Measurements from ENCODE around the gene ZNF831. TPM values are rescaled to one million over a fixed set of nuclear protein-coding genes. Genes with fewer than 3 reads are reported as not detected.

ZNF831 gene
- total RNA-seq, 2 experiments from 2014 or later = 10.9 to 11.9 TPM

DNA sequence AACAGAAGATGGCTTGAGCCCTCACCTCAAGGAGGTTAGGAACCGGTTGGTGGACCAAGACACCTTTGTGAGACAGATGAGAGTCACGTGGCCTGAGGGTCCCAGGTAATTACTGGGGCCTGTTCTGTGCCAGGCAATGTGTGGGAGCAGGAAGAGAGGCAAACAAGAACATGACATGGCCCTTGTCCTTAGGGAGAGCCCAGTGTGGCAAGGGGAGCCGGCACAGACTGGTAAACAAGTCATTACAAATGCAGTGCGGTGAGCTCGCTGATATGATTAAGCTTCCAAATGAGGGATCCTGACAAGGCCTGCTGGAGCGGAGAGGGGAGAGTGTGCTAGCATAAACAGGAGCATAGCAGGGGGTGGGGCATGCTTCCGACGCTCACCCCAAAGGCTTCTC, 55.6 kb downstream of the ZNF831 start:
- POLR2A ChIA-PET = no interaction called here
- Mint-ChIP-seq H3K27ac (no peak overlapping the region), H3K36me3 (ENCODE audit: low read depth) (peaks cover 2% of the 10 kb centered on the region), H3K4me1 (ENCODE audit: low read depth) (peaks cover 31% of the 10 kb centered on the region), H3K9me3 (no peaks in the 10 kb centered on the region), H3K27me3 (no peaks in the 10 kb centered on the region), H3K4me3 (no peak overlapping the region)
- no peak for DNase-seq
- TF ChIP-seq, protein P1, sequence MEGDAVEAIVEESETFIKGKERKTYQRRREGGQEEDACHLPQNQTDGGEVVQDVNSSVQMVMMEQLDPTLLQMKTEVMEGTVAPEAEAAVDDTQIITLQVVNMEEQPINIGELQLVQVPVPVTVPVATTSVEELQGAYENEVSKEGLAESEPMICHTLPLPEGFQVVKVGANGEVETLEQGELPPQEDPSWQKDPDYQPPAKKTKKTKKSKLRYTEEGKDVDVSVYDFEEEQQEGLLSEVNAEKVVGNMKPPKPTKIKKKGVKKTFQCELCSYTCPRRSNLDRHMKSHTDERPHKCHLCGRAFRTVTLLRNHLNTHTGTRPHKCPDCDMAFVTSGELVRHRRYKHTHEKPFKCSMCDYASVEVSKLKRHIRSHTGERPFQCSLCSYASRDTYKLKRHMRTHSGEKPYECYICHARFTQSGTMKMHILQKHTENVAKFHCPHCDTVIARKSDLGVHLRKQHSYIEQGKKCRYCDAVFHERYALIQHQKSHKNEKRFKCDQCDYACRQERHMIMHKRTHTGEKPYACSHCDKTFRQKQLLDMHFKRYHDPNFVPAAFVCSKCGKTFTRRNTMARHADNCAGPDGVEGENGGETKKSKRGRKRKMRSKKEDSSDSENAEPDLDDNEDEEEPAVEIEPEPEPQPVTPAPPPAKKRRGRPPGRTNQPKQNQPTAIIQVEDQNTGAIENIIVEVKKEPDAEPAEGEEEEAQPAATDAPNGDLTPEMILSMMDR (IDR thresholded peaks at IDR 0.05) = no peak
- ATAC-seq = no peak
- intact Hi-C loops (cut with micrococcal nuclease) = no loop called here
- CTCF ChIA-PET = interaction anchor here (2.0 kb wide), 1 partner anchor 10 kb away, joined by 7 read pairs; no protein-coding TSS in a partner anchor

DNA sequence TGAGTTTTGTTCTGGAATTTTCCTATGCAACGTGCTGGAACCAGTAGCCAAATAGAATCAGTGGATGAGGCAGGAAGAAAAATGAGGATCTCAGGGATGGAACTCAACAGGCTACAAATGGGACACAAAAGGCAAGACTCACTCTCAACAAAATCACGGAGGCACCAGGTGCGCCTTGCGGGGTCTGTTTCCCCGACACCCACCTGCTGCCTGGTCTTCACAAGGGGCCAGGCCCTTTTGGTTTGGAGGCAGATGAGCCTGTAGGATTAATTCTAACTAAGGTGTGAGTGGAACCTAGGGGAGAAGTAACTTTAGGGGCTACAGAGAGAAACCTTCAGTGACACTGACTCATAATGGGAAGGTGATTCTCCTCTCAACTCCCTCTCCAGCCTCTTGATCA, 56.5 kb downstream of the ZNF831 start:
- intact Hi-C loops (cut with micrococcal nuclease) = loop anchor here (5.0 to 10.0 kb wide), 3 partner anchors 133 to 345 kb away; no protein-coding TSS in a partner anchor
- peaks cover 2% of the 10 kb centered on the region for H3K36me3 Mint-ChIP-seq (ENCODE audit: low read depth)
- no peak for ATAC-seq
- no peak overlapping the region for H3K27ac Mint-ChIP-seq
- H3K27me3 Mint-ChIP-seq = no peaks in the 10 kb centered on the region
- H3K4me3 Mint-ChIP-seq = no peak overlapping the region
- DNase-seq = no peak
- no peaks in the 10 kb centered on the region for H3K9me3 Mint-ChIP-seq
- CTCF ChIA-PET = interaction anchor here (4.1 to 5.5 kb wide), 3 partner anchors 12 to 185 kb away, joined by 22 to 47 read pairs (median 34); no protein-coding TSS in a partner anchor
- TF ChIP-seq, protein P1 (IDR thresholded peaks at IDR 0.05) = no peak
- POLR2A ChIA-PET = no interaction called here
- H3K4me1 Mint-ChIP-seq (ENCODE audit: low read depth) = peaks cover 31% of the 10 kb centered on the region

DNA sequence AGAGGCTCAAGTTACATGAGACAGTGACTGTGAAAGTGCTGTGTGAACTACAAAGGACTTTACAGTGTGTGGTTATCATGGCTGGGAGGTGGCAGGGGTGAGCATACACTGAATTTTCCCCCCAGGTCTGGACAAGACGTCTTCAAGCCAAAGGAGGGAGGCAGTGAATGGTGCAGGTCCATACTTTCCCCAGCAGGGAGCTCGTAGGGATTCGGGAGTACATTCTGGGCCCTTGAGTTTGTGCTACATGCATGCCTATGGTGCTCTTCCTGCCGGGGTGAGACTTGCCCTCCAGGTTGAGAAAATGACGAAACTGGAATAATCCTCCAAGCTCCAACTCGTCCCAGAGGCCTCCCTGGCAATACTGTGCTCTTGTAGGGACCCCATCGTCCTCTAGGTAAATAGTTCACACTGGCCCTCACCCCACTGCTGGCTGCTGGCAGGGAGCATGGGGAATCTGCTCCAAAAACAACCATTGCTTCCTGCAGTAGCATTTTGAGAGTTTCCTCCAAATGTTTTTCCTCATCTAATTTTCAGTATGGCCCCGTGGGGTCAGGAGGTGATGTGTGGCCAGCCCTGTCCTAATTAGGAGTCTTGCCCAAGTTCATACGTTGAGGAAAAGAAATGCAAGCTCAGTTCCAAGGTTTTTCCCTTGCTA, 57.6 kb downstream of the ZNF831 start:
- TF ChIP-seq, protein P1 (IDR thresholded peaks at IDR 0.05) = no peak
- H3K9me3 Mint-ChIP-seq = no peaks in the 10 kb centered on the region
- ATAC-seq (peak; percentile 12), DNase-seq (no peak)
- peaks cover 31% of the 10 kb centered on the region for H3K4me1 Mint-ChIP-seq (ENCODE audit: low read depth)
- peak overlapping the region; percentile 55 for H3K4me3 Mint-ChIP-seq
- ChIA-PET POLR2A (interaction anchor here (0.6 to 1.5 kb wide), 6 partner anchors 8 to 351 kb away, joined by 3 to 5 read pairs (median 3); no protein-coding TSS in a partner anchor), CTCF (interaction anchor here (0.7 to 5.5 kb wide), 25 partner anchors 8 to 370 kb away, joined by 3 to 47 read pairs (median 6); partner anchors contain the start of genes ATP5F1E and PRELID3B)
- intact Hi-C loops (cut with micrococcal nuclease) = loop anchor here (5.0 to 10.0 kb wide), 3 partner anchors 134 to 346 kb away; no protein-coding TSS in a partner anchor
- H3K36me3 Mint-ChIP-seq (ENCODE audit: low read depth) = peaks cover 2% of the 10 kb centered on the region
- no peaks in the 10 kb centered on the region for H3K27me3 Mint-ChIP-seq
- H3K27ac Mint-ChIP-seq = peak overlapping the region; percentile 51

DNA sequence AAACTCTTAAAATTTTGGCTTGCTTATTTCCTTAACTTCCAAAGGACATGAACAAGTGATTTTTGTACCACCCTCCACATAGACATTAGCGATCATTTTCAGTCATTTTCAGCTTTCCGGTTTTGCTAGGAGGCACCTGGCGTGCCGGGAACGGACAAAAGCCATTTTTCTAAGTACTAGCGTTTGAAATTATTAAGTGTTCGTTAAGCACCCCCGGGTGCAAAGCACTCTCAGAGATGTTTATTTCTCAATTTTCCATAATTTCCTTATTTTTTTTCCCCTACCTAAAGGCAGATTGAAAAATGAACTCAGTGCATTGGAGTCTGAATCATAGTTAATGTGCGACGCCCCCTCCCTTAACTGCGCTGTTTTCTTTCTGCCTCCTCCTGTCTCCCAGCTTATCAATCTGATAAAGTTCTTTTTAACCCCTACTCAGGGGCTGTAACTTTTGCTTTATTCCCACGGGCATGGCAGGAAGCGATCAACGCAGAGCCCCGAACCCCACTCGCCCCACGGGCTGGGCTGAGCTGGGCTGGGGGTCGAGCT, 58.2 kb downstream of the ZNF831 start:
- intact Hi-C loops (cut with micrococcal nuclease) = loop anchor here (5.0 to 10.0 kb wide), 3 partner anchors 134 to 347 kb away; no protein-coding TSS in a partner anchor
- ChIA-PET POLR2A (interaction anchor here (0.6 to 1.5 kb wide), 10 partner anchors 9 to 352 kb away, joined by 3 to 5 read pairs (median 3); no protein-coding TSS in a partner anchor), CTCF (interaction anchor here (0.7 to 5.5 kb wide), 30 partner anchors 8 to 370 kb away, joined by 3 to 47 read pairs (median 6); partner anchors contain the start of genes ATP5F1E, PRELID3B and ZNF831)
- H3K27ac Mint-ChIP-seq = peak overlapping the region; percentile 51
- no peaks in the 10 kb centered on the region for H3K9me3 Mint-ChIP-seq
- H3K27me3 Mint-ChIP-seq = no peaks in the 10 kb centered on the region
- H3K4me1 Mint-ChIP-seq (ENCODE audit: low read depth) = peaks cover 31% of the 10 kb centered on the region
- peak overlapping the region; percentile 55 for H3K4me3 Mint-ChIP-seq
- TF ChIP-seq, protein P1 (IDR thresholded peaks at IDR 0.05) = no peak
- H3K36me3 Mint-ChIP-seq (ENCODE audit: low read depth) = peaks cover 2% of the 10 kb centered on the region
- DNase-seq (no peak), ATAC-seq (peak; percentile 13)
